Uterus (tissue), 4 donors: ENCODE data around the gene SPRY4. TPM values are rescaled to one million over a fixed set of nuclear protein-coding genes. Genes with fewer than 3 reads are reported as not detected.

Experiments used
- DNase-seq, 2 donors: peaks; one replicate each; pipeline ENCODE4 v3.0.0-alpha.2; 2019 to 2020
- H3K27ac ChIP-seq, 2 donors: fragments of 200-600 bp; sonication (generic); 1 replicate in 1 of 2; 2 replicates in 1 of 2; pipeline ENCODE4 v1.5.1; 2016 to 2018
- H3K27me3 ChIP-seq, 2 donors: fragments of 200-600 bp; sonication (generic); one replicate each; pipeline ENCODE4 v1.5.1; 2018 to 2019; ENCODE audit warnings: control low read depth in 1 of 2
- H3K36me3 ChIP-seq, 2 donors: fragments of 200-600 bp; sonication (generic); one replicate each; pipeline ENCODE4 v1.5.1; 2019; ENCODE audit warnings: control low read depth in 1 of 2
- H3K4me1 ChIP-seq, 2 donors: fragments of 200-600 bp; sonication (generic); one replicate each; pipeline ENCODE4 v1.5.1; 2018 to 2019; ENCODE audit warnings: control low read depth in 1 of 2
- H3K4me3 ChIP-seq, 2 donors: fragments of 200-600 bp; sonication (generic); 1 replicate in 1 of 2; 2 replicates in 1 of 2; pipeline ENCODE4 v1.5.1; 2018 to 2019; ENCODE audit warnings: mild to moderate bottlenecking in 1 of 2
- H3K9me3 ChIP-seq, 2 donors: fragments of 200-600 bp; sonication (generic); one replicate each; pipeline ENCODE4 v1.5.1; 2019; ENCODE audit warnings: control low read depth in 1 of 2
- CTCF ChIP-seq, 4 experiments: fragments of 200-600 bp in 2 of 4; fragments of 450-650 bp in 2 of 4; sonication (generic) in 2 of 4; IDR thresholded peaks; one replicate each; pipeline ENCODE4 v1.5.1; 2016 to 2019; ENCODE audit warnings: antibody characterized with exemption in 4 of 4, mild to moderate bottlenecking in 2 of 4, moderate library complexity in 1 of 4
- POLR2A ChIP-seq, 2 donors: fragments of 450-650 bp; IDR thresholded peaks; one replicate each; pipeline ENCODE4 v1.6.1; 2016; ENCODE audit warnings: antibody characterized with exemption in 2 of 2, mild to moderate bottlenecking in 1 of 2, moderate library complexity in 1 of 2
- intact Hi-C: fragments of 100-400 bp; cut with DNase I; formaldehyde crosslinking; loops from one replicate; pipeline ENCODE4 v1.15.1; 2023; ENCODE audit warnings: low total_unique reads
- total RNA-seq, 4 donors: library from RNA; depleted of rRNA in 3 of 4; stranded (reverse); fragments of >200 nt in 3 of 4; gene quantifications; one replicate each; pipeline versions ENCODE4 v1.1.0 to v1.2.4, GENCODE V29; 2014 to 2023
- donor health status: DM: yes; HTN: yes; CAD: no.

SPRY4 gene
- total RNA-seq, 4 donors from 2014 or later, result 3.1 to 14.3 (median 12.1) TPM

GRCh38 chr5:142290577-142291299 is 34.1 kb downstream of the SPRY4 start:
- no peaks in the 10 kb centered on the region for H3K27me3 ChIP-seq
- no peak overlapping the region for H3K4me3 ChIP-seq
- no peaks in the 10 kb centered on the region for H3K4me1 ChIP-seq
- no peak overlapping the region for H3K27ac ChIP-seq
- no peak for TF ChIP-seq CTCF (IDR thresholded peaks at IDR 0.05)
- TF ChIP-seq POLR2A (IDR thresholded peaks at IDR 0.05), result no peak
- intact Hi-C loops, result no loop called here
- no peaks in the 10 kb centered on the region for H3K9me3 ChIP-seq
- DNase-seq, result no peak
- H3K36me3 ChIP-seq, result no peaks in the 10 kb centered on the region

GRCh38 chr5:142289708-142290576 is 34.9 kb downstream of the SPRY4 start:
- no peak overlapping the region for H3K4me3 ChIP-seq
- TF ChIP-seq POLR2A (IDR thresholded peaks at IDR 0.05) (no peak), CTCF (IDR thresholded peaks at IDR 0.05) (no peak)
- intact Hi-C loops, result no loop called here
- DNase-seq, result no peak
- H3K27ac ChIP-seq, result no peak overlapping the region
- no peaks in the 10 kb centered on the region for H3K27me3 ChIP-seq
- no peaks in the 10 kb centered on the region for H3K9me3 ChIP-seq
- no peaks in the 10 kb centered on the region for H3K4me1 ChIP-seq
- H3K36me3 ChIP-seq, result no peaks in the 10 kb centered on the region

- no peaks in the 10 kb centered on the region for H3K9me3 ChIP-seq
- no peak overlapping the region for H3K27ac ChIP-seq
- intact Hi-C loops, result no loop called here
- DNase-seq, result no peak
- H3K4me1 ChIP-seq, result no peaks in the 10 kb centered on the region
- H3K36me3 ChIP-seq, result no peaks in the 10 kb centered on the region
- TF ChIP-seq CTCF (IDR thresholded peaks at IDR 0.05), result no peak
- no peak for TF ChIP-seq POLR2A (IDR thresholded peaks at IDR 0.05)
- no peak overlapping the region for H3K4me3 ChIP-seq
- no peaks in the 10 kb centered on the region for H3K27me3 ChIP-seq
Observed at GRCh38 chr5:142287973-142288313, 36.9 kb downstream of the SPRY4 start.

- H3K27me3 ChIP-seq, result no peaks in the 10 kb centered on the region
- H3K4me1 ChIP-seq, result no peaks in the 10 kb centered on the region
- intact Hi-C loops, result no loop called here
- TF ChIP-seq POLR2A (IDR thresholded peaks at IDR 0.05) (no peak), CTCF (IDR thresholded peaks at IDR 0.05) (no peak)
- H3K36me3 ChIP-seq, result no peaks in the 10 kb centered on the region
- no peak overlapping the region for H3K4me3 ChIP-seq
- no peak for DNase-seq
- H3K27ac ChIP-seq, result no peak overlapping the region
- no peaks in the 10 kb centered on the region for H3K9me3 ChIP-seq
Observed at GRCh38 chr5:142287096-142287972, 37.5 kb downstream of the SPRY4 start.
